ENCODE measurements around the gene FTO. TPM values are rescaled to one million over a fixed set of nuclear protein-coding genes. Genes with fewer than 3 reads are reported as not detected.

Gene FTO
- total RNA-seq, 1 experiment from 2014 or later = 55.0 TPM

GRCh38 chr16:53988136-53988535 is 284.2 kb downstream of the FTO start:
- ChIA-PET CTCF (interaction anchor here (0.9 kb wide), 1 partner anchor 927 kb away, joined by 4 read pairs; no protein-coding TSS in a partner anchor), POLR2A (no interaction called here)
- no TSS peak for BruUV-seq (replicated peaks)
- intact Hi-C loops (cut with micrococcal nuclease) = no loop called here
- no peaks in the 10 kb centered on the region for H3K9me3 Mint-ChIP-seq (ENCODE audit: unreplicated experiment)
- H3K4me3 Mint-ChIP-seq (ENCODE audit: unreplicated experiment) = no peak overlapping the region
- no peak for TF ChIP-seq CTCF (IDR thresholded peaks at IDR 0.05; ENCODE audit: unreplicated experiment)
- H3K4me1 Mint-ChIP-seq (ENCODE audit: insufficient read depth, unreplicated experiment) = peaks cover 23% of the 10 kb centered on the region
- H3K36me3 Mint-ChIP-seq (ENCODE audit: insufficient read depth, unreplicated experiment) = no peaks in the 10 kb centered on the region
- H3K27me3 Mint-ChIP-seq (ENCODE audit: insufficient read depth, unreplicated experiment) = no peaks in the 10 kb centered on the region
- H3K27ac Mint-ChIP-seq (ENCODE audit: low read depth, unreplicated experiment) = no peak overlapping the region
- no peak for DNase-seq (ENCODE audit: unreplicated experiment)

- peaks cover 2% of the 10 kb centered on the region for H3K36me3 Mint-ChIP-seq (ENCODE audit: insufficient read depth, unreplicated experiment)
- H3K4me1 Mint-ChIP-seq (ENCODE audit: insufficient read depth, unreplicated experiment) = peaks cover 22% of the 10 kb centered on the region
- no peaks in the 10 kb centered on the region for H3K9me3 Mint-ChIP-seq (ENCODE audit: unreplicated experiment)
- intact Hi-C loops (cut with micrococcal nuclease) = no loop called here
- no peaks in the 10 kb centered on the region for H3K27me3 Mint-ChIP-seq (ENCODE audit: insufficient read depth, unreplicated experiment)
- ChIA-PET CTCF (no interaction called here), POLR2A (interaction anchor here (0.6 kb wide), 1 partner anchor 91 kb away, joined by 4 read pairs; no protein-coding TSS in a partner anchor)
- H3K4me3 Mint-ChIP-seq (ENCODE audit: unreplicated experiment) = no peak overlapping the region
- BruUV-seq (replicated peaks) = no TSS peak
- DNase-seq (ENCODE audit: unreplicated experiment) = no peak
- peak overlapping the region; percentile 63 for H3K27ac Mint-ChIP-seq (ENCODE audit: low read depth, unreplicated experiment)
- no peak for TF ChIP-seq CTCF (IDR thresholded peaks at IDR 0.05; ENCODE audit: unreplicated experiment)
Observed at GRCh38 chr16:53989597-53989996, 285.6 kb downstream of the FTO start.

- Mint-ChIP-seq H3K9me3 (ENCODE audit: unreplicated experiment) (no peaks in the 10 kb centered on the region), H3K36me3 (ENCODE audit: insufficient read depth, unreplicated experiment) (peaks cover 5% of the 10 kb centered on the region), H3K4me1 (ENCODE audit: insufficient read depth, unreplicated experiment) (peaks cover 20% of the 10 kb centered on the region), H3K27me3 (ENCODE audit: insufficient read depth, unreplicated experiment) (no peaks in the 10 kb centered on the region), H3K27ac (ENCODE audit: low read depth, unreplicated experiment) (peak overlapping the region; percentile 67), H3K4me3 (ENCODE audit: unreplicated experiment) (no peak overlapping the region)
- TF ChIP-seq CTCF (IDR thresholded peaks at IDR 0.05; ENCODE audit: unreplicated experiment) = no peak
- ChIA-PET POLR2A (interaction anchor here (1.2 to 1.4 kb wide), 2 partner anchors 22 to 80 kb away, joined by 3 to 4 read pairs; no protein-coding TSS in a partner anchor), CTCF (interaction anchor here (0.5 to 0.8 kb wide), 5 partner anchors 36 to 1194 kb away, joined by 3 read pairs; no protein-coding TSS in a partner anchor)
- no TSS peak for BruUV-seq (replicated peaks)
- DNase-seq (ENCODE audit: unreplicated experiment) = no peak
- intact Hi-C loops (cut with micrococcal nuclease) = no loop called here
Observed at GRCh38 chr16:53991754-53992378, 287.9 kb downstream of the FTO start.

GRCh38 chr16:53995378-53995777 is 291.4 kb downstream of the FTO start:
- intact Hi-C loops (cut with micrococcal nuclease) = no loop called here
- H3K4me3 Mint-ChIP-seq (ENCODE audit: unreplicated experiment) = no peak overlapping the region
- H3K36me3 Mint-ChIP-seq (ENCODE audit: insufficient read depth, unreplicated experiment) = peaks cover 5% of the 10 kb centered on the region
- no TSS peak for BruUV-seq (replicated peaks)
- POLR2A ChIA-PET = no interaction called here
- CTCF ChIA-PET = no interaction called here
- no peak for TF ChIP-seq CTCF (IDR thresholded peaks at IDR 0.05; ENCODE audit: unreplicated experiment)
- peaks cover 25% of the 10 kb centered on the region for H3K4me1 Mint-ChIP-seq (ENCODE audit: insufficient read depth, unreplicated experiment)
- no peak for DNase-seq (ENCODE audit: unreplicated experiment)
- no peak overlapping the region for H3K27ac Mint-ChIP-seq (ENCODE audit: low read depth, unreplicated experiment)
- H3K27me3 Mint-ChIP-seq (ENCODE audit: insufficient read depth, unreplicated experiment) = no peaks in the 10 kb centered on the region
- no peaks in the 10 kb centered on the region for H3K9me3 Mint-ChIP-seq (ENCODE audit: unreplicated experiment)

Measured in MCF 10A (cell line).